ENCODE results near the gene ERICH4.

DNA sequence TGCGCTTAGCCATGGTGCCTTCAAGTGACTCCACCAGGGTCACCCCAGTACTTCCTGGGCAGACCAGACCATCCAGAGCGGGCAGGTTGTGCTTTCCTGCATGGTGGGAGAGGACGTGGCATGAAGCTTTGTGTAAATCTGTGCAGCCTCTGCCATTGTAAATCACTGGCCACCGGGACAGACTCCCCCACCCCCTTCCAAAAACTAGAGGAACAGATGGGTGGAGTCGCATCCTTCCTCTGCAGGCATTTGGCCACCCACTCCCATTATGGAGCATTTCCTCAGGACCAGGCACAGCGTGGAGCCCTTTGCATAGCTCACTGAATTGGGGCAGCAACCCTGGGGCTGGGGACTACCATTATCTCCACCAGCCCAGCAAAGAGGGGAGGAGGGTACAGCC, 37.2 kb upstream of the ERICH4 start:
- TF ChIP-seq, protein P1, sequence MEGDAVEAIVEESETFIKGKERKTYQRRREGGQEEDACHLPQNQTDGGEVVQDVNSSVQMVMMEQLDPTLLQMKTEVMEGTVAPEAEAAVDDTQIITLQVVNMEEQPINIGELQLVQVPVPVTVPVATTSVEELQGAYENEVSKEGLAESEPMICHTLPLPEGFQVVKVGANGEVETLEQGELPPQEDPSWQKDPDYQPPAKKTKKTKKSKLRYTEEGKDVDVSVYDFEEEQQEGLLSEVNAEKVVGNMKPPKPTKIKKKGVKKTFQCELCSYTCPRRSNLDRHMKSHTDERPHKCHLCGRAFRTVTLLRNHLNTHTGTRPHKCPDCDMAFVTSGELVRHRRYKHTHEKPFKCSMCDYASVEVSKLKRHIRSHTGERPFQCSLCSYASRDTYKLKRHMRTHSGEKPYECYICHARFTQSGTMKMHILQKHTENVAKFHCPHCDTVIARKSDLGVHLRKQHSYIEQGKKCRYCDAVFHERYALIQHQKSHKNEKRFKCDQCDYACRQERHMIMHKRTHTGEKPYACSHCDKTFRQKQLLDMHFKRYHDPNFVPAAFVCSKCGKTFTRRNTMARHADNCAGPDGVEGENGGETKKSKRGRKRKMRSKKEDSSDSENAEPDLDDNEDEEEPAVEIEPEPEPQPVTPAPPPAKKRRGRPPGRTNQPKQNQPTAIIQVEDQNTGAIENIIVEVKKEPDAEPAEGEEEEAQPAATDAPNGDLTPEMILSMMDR (IDR thresholded peaks at IDR 0.05) = no peak
- no peak for TF ChIP-seq ZFX (IDR thresholded peaks at IDR 0.05; ENCODE audit: borderline replicate concordance)

Measured in 22Rv1 (cell line).